AG04450 (cell line): ENCODE results near the gene OXCT2. TPM values are rescaled to one million over a fixed set of nuclear protein-coding genes. Genes with fewer than 3 reads are reported as not detected.

Source experiments
- CTCF ChIA-PET: fragments of 300-600, 350-600 bp; formaldehyde crosslinking; extraction: SDS; loops from one replicate; lab custom pipeline; 2022; ENCODE audit warnings: antibody characterized with exemption, inconsistent platforms; lab: Charles Lee
- POLR2A ChIA-PET: fragments of 350-600 bp; formaldehyde crosslinking; extraction: SDS; loops from one replicate; lab custom pipeline; 2021; ENCODE audit warnings: antibody characterized with exemption, inconsistent platforms; lab: Yijun Ruan, JAX
- DNase-seq: peaks from one replicate; pipeline ENCODE4 v3.0.0-alpha.2; 2011; ENCODE audit warnings: low read depth, low spot score
- H3K27ac ChIP-seq: one replicate; pipeline ENCODE4 v1.5.1; 2012; ENCODE audit warnings: low read depth, low read length, control low read depth
- H3K27me3 ChIP-seq: one replicate; pipeline ENCODE4 v1.6.0; 2012; ENCODE audit warnings: low read length; ENCODE audit not compliant: control insufficient read depth, insufficient read depth
- H3K4me3 ChIP-seq: 2 replicates; pipeline ENCODE4 v1.5.1; 2011; ENCODE audit warnings: mild to moderate bottlenecking, low read depth, low read length, control low read depth
- H3K9me3 ChIP-seq: 2 replicates; pipeline ENCODE4 v1.5.1; 2012; ENCODE audit warnings: low read length; ENCODE audit not compliant: control insufficient read depth, insufficient read depth
- polyA plus RNA-seq: library from polyadenylated mRNA; depleted of rRNA; stranded (reverse); fragments of >200 nt; gene quantifications from 2 replicates; pipeline ENCODE4 v1.2.3, GENCODE V29; 2011; rRNA removed
- small RNA-seq: library from RNA; depleted of rRNA; stranded (forward); fragments of <200 nt; gene quantifications from one replicate; pipeline ENCODE3, GENCODE V24; 2012; ENCODE audit warnings: low read depth; ENCODE audit not compliant: insufficient read length
- TF ChIP-seq, protein P1 (sequence below): IDR thresholded peaks from 2 replicates; pipeline ENCODE4 v1.5.1; 2011; ENCODE audit warnings: low read depth, low read length, control low read depth, inconsistent platforms

Gene OXCT2
- polyA plus RNA-seq, 1 experiment, result 0.06 TPM

DNA sequence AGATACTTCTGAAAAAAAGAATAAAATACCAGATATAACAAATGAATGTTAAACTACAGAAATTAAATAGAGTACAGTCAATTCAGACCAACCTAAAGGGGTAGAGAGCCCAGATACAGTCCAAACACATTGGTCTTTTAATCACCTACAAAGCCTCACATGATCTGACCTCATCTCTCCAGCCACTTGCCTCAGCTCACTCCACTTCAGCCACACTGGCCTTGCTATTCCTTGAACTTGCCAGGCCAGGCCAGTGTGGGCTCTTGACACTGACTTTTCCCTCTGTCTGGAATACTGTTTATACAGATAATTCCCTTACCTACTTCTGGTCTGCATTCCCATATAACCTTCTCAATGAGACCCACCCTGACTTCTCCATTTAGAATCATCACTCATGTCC lies 49.5 kb downstream of the OXCT2 start:
- no peak for DNase-seq
- ChIA-PET CTCF (interaction anchor here (2.1 to 5.7 kb wide), 2 partner anchors 116 kb away, joined by 13 to 76 read pairs; no protein-coding TSS in a partner anchor), POLR2A (no interaction called here)
- no peak overlapping the region for H3K27ac ChIP-seq
- H3K27me3 ChIP-seq, result peaks cover 31% of the 10 kb centered on the region
- H3K9me3 ChIP-seq, result no peaks in the 10 kb centered on the region
- no peak overlapping the region for H3K4me3 ChIP-seq
- TF ChIP-seq, protein P1, sequence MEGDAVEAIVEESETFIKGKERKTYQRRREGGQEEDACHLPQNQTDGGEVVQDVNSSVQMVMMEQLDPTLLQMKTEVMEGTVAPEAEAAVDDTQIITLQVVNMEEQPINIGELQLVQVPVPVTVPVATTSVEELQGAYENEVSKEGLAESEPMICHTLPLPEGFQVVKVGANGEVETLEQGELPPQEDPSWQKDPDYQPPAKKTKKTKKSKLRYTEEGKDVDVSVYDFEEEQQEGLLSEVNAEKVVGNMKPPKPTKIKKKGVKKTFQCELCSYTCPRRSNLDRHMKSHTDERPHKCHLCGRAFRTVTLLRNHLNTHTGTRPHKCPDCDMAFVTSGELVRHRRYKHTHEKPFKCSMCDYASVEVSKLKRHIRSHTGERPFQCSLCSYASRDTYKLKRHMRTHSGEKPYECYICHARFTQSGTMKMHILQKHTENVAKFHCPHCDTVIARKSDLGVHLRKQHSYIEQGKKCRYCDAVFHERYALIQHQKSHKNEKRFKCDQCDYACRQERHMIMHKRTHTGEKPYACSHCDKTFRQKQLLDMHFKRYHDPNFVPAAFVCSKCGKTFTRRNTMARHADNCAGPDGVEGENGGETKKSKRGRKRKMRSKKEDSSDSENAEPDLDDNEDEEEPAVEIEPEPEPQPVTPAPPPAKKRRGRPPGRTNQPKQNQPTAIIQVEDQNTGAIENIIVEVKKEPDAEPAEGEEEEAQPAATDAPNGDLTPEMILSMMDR, result no peak

DNA sequence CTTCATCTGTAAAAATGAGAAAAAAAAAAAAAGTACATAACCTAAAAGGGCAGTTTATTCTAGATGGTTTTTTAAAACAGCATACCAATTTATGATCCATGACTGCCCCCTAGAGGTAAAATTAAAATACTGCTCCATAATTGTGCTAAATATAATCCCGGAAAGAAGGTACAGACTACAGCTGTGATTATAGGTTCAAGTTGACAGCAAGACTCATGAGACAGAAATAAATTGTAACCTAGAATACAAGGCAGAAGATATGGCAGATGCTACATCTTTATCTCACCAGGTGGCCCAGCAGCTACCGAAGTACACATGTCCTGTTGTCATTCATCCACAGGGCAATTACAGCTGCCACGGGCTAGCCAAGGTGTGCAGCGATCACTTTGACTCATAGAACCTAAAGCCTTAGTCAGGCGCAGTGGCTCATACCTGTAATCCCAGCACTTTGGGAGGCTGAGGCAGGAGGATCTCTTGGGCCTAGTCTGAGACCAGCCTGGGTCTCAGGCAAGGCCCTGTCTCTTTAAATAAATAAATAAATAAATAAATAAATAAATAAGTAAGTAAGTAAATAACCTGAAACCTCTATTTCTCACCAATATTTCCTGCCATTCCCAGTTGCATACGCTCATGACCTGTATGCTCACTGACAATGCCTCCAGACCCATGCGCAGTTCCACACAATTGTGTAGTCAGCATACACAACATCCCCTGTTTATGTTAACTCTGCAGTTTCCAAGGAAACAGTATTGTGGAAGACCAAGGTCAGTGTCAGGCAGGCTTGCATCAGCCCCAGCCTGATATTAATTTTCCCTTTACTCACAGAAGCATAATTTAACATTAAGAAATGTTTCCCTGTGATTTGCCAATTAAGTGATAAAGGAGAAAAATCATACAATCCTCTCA lies 50.8 kb downstream of the OXCT2 start:
- peak; percentile 27 for DNase-seq
- Histone ChIP-seq H3K9me3 (no peaks in the 10 kb centered on the region), H3K27me3 (peaks cover 27% of the 10 kb centered on the region), H3K4me3 (no peak overlapping the region), H3K27ac (no peak overlapping the region)
- POLR2A ChIA-PET, result no interaction called here
- TF ChIP-seq, protein P1, result peak; percentile 60
- CTCF ChIA-PET, result interaction anchor here (0.5 to 5.7 kb wide), 19 partner anchors 16 to 629 kb away, joined by 3 to 76 read pairs (median 4); partner anchors contain the start of gene NT5C1A

Small RNAs within 50 kb of the gene (small RNA-seq; reads per million reads assigned to genes)
- gene AL033527.1 (not detected), gene RNU7-121P (not detected)

Other genes starting within 250 kb of the OXCT2 start
- 67.5 and 90.3 TPM in 2 replicates for gene PABPC4, start 194.6 kb downstream of the OXCT2 start, polyA plus RNA-seq
- 0.14 TPM in 2 replicates for gene HEYL, start 131.7 kb downstream of the OXCT2 start, polyA plus RNA-seq
- not detected in 2 replicates for gene NT5C1A, start 99.2 kb downstream of the OXCT2 start, polyA plus RNA-seq
- not detected in 2 replicates for gene HPCAL4, start 79.9 kb downstream of the OXCT2 start, polyA plus RNA-seq
- gene PPIE, start 32.5 kb downstream of the OXCT2 start, polyA plus RNA-seq, result 68.0 and 72.5 TPM in 2 replicates
- not detected in 2 replicates for gene BMP8B, start 17.5 kb upstream of the OXCT2 start, polyA plus RNA-seq
- gene TRIT1, start 112.2 kb upstream of the OXCT2 start, polyA plus RNA-seq, result 18.0 and 22.0 TPM in 2 replicates
- 0.66 and 0.77 TPM in 2 replicates for gene MYCL, start 130.6 kb upstream of the OXCT2 start, polyA plus RNA-seq
- 1.6 and 2.6 TPM in 2 replicates for gene MFSD2A, start 183.8 kb upstream of the OXCT2 start, polyA plus RNA-seq